Measurements from ENCODE around the gene TEX261. TPM values are rescaled to one million over a fixed set of nuclear protein-coding genes. Genes with fewer than 3 reads are reported as not detected.
A peak's percentile ranks its signal among the peaks of the same experiment; 100 is the strongest.
"Not testable (repeated sequence)": the region's sequence is repeated elsewhere in the genome, so short reads cannot be mapped to it uniquely, and the experiment has no call there.

The TEX261 gene
- total RNA-seq: 16.7 TPM

DNA sequence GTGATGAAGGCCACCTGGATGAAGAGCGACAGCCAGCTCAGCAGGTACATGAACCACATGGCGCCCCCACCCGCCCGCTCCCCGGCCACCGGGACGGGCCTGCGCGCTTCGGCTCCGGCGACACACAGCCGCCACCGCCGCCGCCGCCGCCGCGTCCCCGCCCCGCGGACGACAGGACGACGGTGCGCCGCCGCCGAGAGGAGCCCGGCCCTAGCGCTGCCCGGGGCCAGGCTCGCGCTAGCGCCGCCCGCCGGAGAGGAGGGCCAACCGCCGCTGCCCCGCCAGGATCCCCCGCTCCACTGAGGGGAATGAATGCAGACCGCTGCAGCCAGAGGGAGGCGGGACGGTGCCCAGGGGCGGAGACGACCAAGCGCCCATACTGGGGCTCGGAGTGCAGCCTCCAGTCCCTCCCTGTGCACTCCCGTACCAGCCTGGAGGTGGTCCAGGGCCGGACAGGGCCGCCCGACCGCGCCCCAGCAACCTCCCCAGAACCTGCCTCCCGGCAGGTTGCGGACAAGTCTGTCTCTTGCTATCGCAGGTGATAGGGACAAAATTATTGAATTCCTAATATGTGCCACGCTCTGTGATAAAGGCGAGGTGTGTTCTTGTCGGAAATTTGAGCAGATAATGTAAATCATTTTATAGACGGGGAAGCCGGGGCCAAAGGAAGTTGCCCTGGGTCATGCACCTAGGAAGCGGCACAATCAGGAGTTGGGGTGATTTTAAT lies at the start of gene TEX261:
Gene TEX261 (minus strand): TSS at position 175 of the 727 bp plus-strand sequence. CDS start 116 bp downstream, at position 59.
- no peaks in the 10 kb centered on the region for H3K9me3 ChIP-seq (ENCODE audit: low read depth, low read length)
- H3K27me3 ChIP-seq (ENCODE audit: insufficient read depth, low read length): no peaks in the 10 kb centered on the region
- H3K4me1 ChIP-seq (ENCODE audit: insufficient read depth, low read length): peaks cover 24% of the 10 kb centered on the region
- H3K4me3 ChIP-seq (ENCODE audit: low read length): peak within 1 kb of the TSS; percentile 85

DNA sequence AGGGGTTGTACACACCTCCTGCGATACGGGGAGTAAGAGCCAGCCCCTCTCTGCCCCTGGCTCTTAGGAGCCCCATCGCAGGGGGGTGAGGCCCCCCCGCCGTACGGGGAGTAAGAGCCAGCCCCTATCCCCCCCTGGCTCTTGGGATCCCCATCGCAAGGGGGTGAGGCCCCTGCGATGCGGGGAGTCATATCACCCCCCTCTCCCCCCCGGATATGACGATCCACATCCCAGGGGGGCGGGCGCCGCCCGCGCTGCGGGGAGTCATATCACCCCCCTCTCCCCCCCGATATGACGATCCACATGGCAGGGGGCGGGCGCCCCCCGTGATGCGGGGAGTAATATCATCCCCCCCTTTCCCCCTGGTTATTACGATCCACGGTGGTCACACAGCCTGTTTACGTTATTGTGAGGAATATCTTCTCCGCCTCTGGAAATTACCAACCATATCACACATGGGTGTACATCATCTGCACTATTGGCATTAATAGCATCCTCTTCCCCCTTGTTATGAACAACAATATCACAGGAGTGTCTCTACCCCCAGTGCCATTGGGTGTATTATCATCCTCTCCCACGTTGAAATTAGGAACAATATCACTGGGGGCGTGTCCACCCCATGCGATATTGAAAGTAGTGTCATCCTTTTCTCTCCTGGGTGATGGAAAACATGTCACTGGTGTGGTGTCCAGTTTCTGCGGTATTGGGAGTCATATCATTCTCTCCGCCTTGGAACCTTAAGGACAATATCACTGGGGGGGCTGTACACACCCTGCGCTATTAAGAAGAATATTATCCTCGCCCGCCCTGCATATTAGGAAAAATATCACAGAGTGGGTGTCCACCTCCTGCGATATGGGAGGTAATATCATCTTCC lies 49.1 kb upstream of the TEX261 start:
- H3K4me1 ChIP-seq (ENCODE audit: insufficient read depth, low read length): peaks cover 11% of the 10 kb centered on the region

GRCh38 chr2:71042287-71042686 lies 47.6 kb upstream of the TEX261 start:
- no peaks in the 10 kb centered on the region for H3K27me3 ChIP-seq (ENCODE audit: insufficient read depth, low read length)
- H3K9me3 ChIP-seq (ENCODE audit: low read depth, low read length): no peaks in the 10 kb centered on the region
- H3K4me1 ChIP-seq (ENCODE audit: insufficient read depth, low read length): peaks cover 11% of the 10 kb centered on the region
- H3K4me3 ChIP-seq (ENCODE audit: low read length): no peak overlapping the region

More for the DNA sequence above, 49.1 kb upstream of the TEX261 start:
- H3K27me3 ChIP-seq (ENCODE audit: insufficient read depth, low read length): no peaks in the 10 kb centered on the region
- no peak overlapping the region for H3K4me3 ChIP-seq (ENCODE audit: low read length)
- no peaks in the 10 kb centered on the region for H3K9me3 ChIP-seq (ENCODE audit: low read depth, low read length)

- not testable (repeated sequence) for H3K9me3 ChIP-seq (ENCODE audit: low read depth, low read length); H3K4me3 ChIP-seq (ENCODE audit: low read length); H3K27me3 ChIP-seq (ENCODE audit: insufficient read depth, low read length); H3K4me1 ChIP-seq (ENCODE audit: insufficient read depth, low read length)
Observed at GRCh38 chr2:71036296-71036695, 41.6 kb upstream of the TEX261 start.

DNA sequence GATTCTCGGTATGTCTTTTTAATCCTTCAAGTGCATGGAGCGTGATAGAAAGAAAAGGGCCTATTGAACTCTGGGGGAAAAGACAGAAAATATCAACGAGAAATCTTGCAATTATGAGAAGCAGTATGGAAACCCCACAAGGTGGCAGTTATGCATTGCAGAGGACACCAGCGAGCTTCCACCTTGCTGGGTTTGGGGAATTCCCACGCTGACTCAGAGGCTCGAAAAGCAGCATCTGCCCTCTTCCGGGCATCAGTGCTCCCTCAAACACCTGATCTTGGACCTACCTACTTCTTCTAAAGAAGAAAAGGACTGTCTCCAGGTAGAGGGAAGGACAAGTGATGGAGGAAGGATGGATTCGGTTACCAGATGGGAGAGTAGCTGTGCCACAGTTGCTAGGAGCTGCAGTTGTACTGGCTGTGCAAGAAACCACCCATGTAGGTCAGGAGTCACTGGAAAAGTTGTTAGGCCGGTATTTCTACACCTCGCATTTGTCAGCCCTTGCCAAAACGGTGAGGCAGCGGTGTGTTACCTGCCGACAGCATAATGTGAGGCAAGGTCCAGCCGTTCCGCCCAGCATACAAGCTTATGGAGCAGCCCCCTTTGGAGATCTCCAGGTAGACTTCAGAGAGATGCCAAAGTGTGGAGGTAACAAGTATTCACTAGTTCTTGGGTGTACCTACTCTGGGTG lies 29.0 kb upstream of the TEX261 start:
- not testable (repeated sequence) for H3K4me3 ChIP-seq (ENCODE audit: low read length); H3K27me3 ChIP-seq (ENCODE audit: insufficient read depth, low read length); H3K9me3 ChIP-seq (ENCODE audit: low read depth, low read length); H3K4me1 ChIP-seq (ENCODE audit: insufficient read depth, low read length)

- not testable (repeated sequence) for H3K4me3 ChIP-seq (ENCODE audit: low read length); H3K4me1 ChIP-seq (ENCODE audit: insufficient read depth, low read length); H3K9me3 ChIP-seq (ENCODE audit: low read depth, low read length); H3K27me3 ChIP-seq (ENCODE audit: insufficient read depth, low read length)
Observed at GRCh38 chr2:71021394-71021793, 26.7 kb upstream of the TEX261 start.

DNA sequence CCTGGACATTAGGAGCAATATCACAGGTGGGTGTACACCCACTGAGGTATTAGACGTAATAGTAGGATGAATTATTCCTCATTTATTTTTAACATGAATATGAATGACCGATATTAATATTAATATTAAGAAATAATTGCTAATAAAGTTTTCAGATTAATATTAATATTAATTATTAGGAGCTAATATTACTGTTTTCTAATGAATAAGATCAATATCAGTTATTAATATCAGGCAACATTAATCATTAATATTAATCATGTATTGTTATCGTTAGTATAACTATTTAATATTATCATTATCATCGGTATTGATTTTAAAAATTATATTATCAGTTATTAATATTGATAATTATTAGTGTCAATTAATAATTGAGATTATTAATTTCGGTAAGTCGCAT lies 25.3 kb upstream of the TEX261 start:
- H3K4me1 ChIP-seq (ENCODE audit: insufficient read depth, low read length); H3K27me3 ChIP-seq (ENCODE audit: insufficient read depth, low read length); H3K9me3 ChIP-seq (ENCODE audit: low read depth, low read length); H3K4me3 ChIP-seq (ENCODE audit: low read length): not testable (repeated sequence)

DNA sequence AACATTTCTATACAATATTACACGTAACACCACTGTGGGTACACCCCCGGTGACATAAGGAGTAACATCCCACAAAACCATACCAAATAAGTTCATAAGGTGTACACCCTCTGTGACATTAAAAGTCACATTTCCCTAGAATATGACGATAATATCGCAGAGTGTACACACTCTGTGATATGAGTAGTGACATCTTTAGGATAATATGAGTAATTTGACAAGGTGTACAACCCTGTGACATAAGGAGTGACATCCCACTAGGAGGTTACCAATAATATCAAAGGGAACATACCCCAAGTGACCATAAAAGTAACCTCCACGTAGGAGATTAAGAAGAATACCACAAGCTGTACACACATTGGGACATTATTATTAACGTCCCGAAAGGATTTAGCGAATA lies 24.0 kb upstream of the TEX261 start:
- Histone ChIP-seq H3K4me1 (ENCODE audit: insufficient read depth, low read length) (no peaks in the 10 kb centered on the region), H3K27me3 (ENCODE audit: insufficient read depth, low read length) (no peaks in the 10 kb centered on the region), H3K4me3 (ENCODE audit: low read length) (no peak overlapping the region), H3K9me3 (ENCODE audit: low read depth, low read length) (no peaks in the 10 kb centered on the region)

- H3K27me3 ChIP-seq (ENCODE audit: insufficient read depth, low read length); H3K4me3 ChIP-seq (ENCODE audit: low read length); H3K4me1 ChIP-seq (ENCODE audit: insufficient read depth, low read length); H3K9me3 ChIP-seq (ENCODE audit: low read depth, low read length): not testable (repeated sequence)
Observed at GRCh38 chr2:71011786-71012185, 17.1 kb upstream of the TEX261 start.

DNA sequence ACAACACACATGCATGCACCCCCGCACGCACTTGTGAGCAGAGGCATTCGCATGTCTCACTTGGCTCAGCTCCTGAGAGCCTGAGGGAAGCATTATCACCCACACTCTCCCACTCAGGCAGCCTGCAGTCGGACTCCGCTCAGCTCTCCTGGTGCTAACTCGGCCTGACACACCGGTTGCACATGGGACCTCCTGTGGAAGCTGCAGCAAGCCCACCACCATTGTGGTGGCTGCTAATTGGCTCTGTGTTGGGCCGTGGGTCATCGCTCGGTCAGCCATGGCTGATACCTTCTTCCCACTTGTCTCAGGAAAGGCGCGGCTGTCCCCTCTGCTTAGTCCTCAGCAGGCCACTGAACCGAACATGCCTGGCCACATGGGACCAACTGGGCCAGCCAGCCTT lies 13.7 kb upstream of the TEX261 start:
- Histone ChIP-seq H3K27me3 (ENCODE audit: insufficient read depth, low read length) (no peaks in the 10 kb centered on the region), H3K9me3 (ENCODE audit: low read depth, low read length) (no peaks in the 10 kb centered on the region), H3K4me1 (ENCODE audit: insufficient read depth, low read length) (no peaks in the 10 kb centered on the region)

DNA sequence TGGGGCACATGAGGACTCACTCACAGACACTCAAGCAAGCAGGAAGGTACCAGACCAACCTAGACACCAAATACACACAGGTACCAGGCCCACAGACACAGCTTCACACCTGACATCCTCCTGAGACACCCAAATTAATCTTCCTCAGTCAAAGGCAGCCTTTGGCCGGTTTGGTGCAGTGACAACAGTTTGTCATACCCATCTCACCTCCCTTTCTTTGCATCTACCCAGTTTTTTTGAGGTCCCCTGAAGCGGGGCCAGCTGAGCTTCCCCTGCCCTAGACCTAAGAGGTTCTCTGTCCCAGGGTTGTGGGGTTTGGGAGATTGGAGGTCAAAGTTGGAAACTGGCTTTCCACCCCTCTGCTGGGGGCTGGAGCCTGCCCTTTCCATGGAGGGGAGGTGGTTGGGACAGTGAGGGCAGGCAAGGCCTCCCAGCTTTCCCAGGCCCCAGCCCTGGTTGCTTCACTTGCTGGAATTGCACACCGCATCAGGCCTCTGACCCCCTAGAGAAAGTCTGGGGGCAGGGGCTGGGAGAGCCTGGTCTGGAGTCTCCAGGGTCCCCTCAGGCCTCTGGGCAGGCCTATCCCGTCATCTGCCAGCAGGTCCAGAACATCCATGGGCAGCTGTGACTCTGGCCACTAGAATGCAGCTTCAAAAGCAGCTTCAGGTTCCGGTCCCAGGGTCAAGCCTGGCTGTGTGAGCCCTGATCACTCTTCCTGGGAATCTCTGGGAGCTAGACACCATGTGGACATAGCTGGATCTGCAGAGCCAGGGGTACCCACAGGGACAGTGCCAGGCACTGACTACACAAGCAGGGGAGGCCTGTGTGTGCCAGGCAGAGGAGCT lies 12.5 kb upstream of the TEX261 start:
- no peaks in the 10 kb centered on the region for H3K9me3 ChIP-seq (ENCODE audit: low read depth, low read length)
- H3K27me3 ChIP-seq (ENCODE audit: insufficient read depth, low read length): no peaks in the 10 kb centered on the region
- no peak overlapping the region for H3K4me3 ChIP-seq (ENCODE audit: low read length)
- H3K4me1 ChIP-seq (ENCODE audit: insufficient read depth, low read length): no peaks in the 10 kb centered on the region

More for the DNA sequence above, 13.7 kb upstream of the TEX261 start:
- no peak overlapping the region for H3K4me3 ChIP-seq (ENCODE audit: low read length)

GRCh38 chr2:71006323-71006722 lies 11.7 kb upstream of the TEX261 start:
- no peak overlapping the region for H3K4me3 ChIP-seq (ENCODE audit: low read length)
- no peaks in the 10 kb centered on the region for H3K9me3 ChIP-seq (ENCODE audit: low read depth, low read length)
- H3K27me3 ChIP-seq (ENCODE audit: insufficient read depth, low read length): no peaks in the 10 kb centered on the region
- H3K4me1 ChIP-seq (ENCODE audit: insufficient read depth, low read length): peaks cover 2% of the 10 kb centered on the region

DNA sequence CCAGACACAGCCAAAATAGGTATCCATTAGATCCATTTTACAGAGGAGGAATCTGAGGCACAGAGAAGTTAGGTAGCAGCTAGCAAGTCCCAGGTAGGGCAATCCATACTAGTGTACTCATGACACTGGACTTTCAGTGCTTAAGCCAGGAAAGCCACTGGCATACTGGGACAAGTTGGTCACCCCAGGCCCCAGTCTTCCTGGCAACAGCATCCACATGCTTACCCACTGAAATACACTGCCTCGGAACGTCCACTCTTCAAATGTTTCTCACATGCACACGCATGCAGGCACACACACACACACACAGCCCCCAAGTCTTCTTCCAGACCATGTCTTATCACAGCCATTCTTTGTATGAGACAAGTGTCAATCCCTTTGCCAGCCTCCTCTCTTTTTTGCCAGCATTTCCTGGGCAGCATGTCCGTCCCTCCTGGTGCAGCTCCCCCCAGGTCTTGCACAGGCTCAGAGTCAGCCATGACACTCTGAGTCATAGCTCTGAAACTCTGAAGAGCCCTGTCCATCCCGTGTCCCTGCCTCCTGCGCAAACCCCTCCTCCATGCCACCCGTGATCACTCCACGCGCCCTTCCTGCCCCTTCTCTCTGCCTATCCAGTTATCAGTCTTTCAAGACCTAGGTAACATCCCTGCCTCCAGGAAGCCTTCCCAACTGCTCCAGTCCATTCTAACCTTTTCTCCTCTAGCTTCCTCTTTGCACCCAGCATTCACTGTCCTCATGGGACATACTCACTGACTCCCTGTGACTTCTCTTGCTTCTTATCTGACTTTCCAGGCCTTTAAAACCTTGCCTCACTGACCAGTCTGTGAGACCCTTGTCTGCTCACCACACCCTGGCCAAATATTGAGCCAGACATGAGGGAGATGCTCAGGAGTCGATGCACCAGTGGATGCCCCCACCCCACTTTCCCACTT lies 10.9 kb upstream of the TEX261 start:
- H3K9me3 ChIP-seq (ENCODE audit: low read depth, low read length): no peaks in the 10 kb centered on the region
- no peak overlapping the region for H3K4me3 ChIP-seq (ENCODE audit: low read length)
- peaks cover 10% of the 10 kb centered on the region for H3K4me1 ChIP-seq (ENCODE audit: insufficient read depth, low read length)
- no peaks in the 10 kb centered on the region for H3K27me3 ChIP-seq (ENCODE audit: insufficient read depth, low read length)

DNA sequence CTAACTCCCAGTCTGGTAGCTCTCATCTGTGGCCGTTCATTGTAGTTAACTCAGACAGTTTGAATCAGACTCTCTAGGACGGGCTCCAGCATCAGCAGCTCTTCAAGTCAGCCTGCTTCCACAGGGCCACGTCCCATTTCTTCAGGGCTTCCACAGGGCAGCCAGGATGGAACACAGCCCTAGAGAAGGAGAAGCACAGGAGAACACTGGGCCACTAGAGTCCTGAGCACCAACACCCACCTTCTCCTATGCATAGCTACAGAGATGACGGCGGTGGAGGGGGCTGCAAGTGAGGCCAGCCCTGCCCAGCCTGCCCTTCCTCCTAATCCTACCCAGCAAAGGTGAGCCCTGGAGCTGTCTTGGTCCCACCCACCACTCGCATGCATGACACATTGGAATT lies 10.2 kb upstream of the TEX261 start:
- H3K4me3 ChIP-seq (ENCODE audit: low read length): no peak overlapping the region
- no peaks in the 10 kb centered on the region for H3K9me3 ChIP-seq (ENCODE audit: low read depth, low read length)
- H3K27me3 ChIP-seq (ENCODE audit: insufficient read depth, low read length): no peaks in the 10 kb centered on the region
- peaks cover 10% of the 10 kb centered on the region for H3K4me1 ChIP-seq (ENCODE audit: insufficient read depth, low read length)
